ENCODE data around the gene RNU5D-1. TPM values are rescaled to one million over a fixed set of nuclear protein-coding genes. Genes with fewer than 3 reads are reported as not detected.

The RNU5D-1 gene
- total and polyA plus RNA-seq, 2 of the 13 experiments (the other 11 are each of a cell fraction or from before 2014, with no cell fraction given): 165 TPM; not detected in 1

DNA sequence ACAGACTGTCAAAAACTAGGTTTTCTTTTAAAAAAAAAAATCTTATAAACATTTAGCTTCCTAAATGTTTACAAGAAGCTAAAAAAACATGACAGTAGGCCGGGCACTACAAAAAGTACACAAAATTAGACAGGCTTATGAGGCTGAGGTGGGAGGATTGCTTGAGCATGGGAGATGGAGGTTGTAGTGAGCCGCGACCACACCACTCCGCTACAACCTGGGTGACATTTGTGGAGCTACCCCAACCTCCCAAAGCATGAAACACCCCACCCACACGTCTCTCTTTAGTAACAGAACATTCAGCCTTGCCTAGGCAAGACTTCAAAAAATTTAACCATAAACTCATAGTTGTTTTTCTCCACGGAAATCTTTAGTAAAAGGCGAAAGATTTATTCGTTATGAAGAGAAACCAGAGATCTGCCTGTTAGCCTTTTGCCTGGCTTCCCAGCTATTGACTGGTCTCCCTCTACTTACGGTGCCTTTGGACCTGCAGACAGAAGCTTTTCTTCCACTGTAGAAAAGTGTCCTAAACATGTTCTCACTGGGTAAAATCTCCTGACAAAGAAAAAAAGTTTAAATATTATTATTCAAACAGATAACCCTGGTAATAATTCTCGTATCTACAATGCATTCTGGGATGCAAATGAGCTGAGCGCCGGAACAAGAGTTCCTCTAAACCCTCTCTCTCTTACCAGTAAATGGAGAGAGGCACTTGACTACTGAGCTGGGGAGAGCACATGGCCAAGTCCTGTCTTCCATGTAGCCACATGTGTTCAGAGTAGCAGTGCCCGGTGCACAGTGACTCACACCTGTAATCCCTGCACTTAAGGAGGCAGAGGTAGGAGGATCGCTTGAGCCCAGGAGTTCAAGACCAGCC, 9.2 kb downstream of the RNU5D-1 start (continued):
- no peak for TF ChIP-seq KLF12 (CRISPR knock-in tag; IDR thresholded peaks at IDR 0.05; ENCODE audit: borderline replicate concordance)
- TF ChIP-seq, protein P1, sequence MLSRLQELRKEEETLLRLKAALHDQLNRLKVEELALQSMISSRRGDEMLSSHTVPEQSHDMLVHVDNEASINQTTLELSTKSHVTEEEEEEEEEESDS (CRISPR knock-in tag; IDR thresholded peaks at IDR 0.05; ENCODE audit: borderline replicate concordance): peak; percentile 100
- no peak for TF ChIP-seq CEBPB (IDR thresholded peaks at IDR 0.05; ENCODE audit: borderline replicate concordance, low read depth, low read length)
- no peak for TF ChIP-seq ZNF280B (CRISPR knock-in tag; IDR thresholded peaks at IDR 0.05; ENCODE audit: borderline replicate concordance)
- 0 out of 2 replicates have a peak, but pooled peaks have one; percentile 37 for TF ChIP-seq TERF1 (CRISPR knock-in tag; IDR thresholded peaks at IDR 0.05)
- TF ChIP-seq, protein P2, sequence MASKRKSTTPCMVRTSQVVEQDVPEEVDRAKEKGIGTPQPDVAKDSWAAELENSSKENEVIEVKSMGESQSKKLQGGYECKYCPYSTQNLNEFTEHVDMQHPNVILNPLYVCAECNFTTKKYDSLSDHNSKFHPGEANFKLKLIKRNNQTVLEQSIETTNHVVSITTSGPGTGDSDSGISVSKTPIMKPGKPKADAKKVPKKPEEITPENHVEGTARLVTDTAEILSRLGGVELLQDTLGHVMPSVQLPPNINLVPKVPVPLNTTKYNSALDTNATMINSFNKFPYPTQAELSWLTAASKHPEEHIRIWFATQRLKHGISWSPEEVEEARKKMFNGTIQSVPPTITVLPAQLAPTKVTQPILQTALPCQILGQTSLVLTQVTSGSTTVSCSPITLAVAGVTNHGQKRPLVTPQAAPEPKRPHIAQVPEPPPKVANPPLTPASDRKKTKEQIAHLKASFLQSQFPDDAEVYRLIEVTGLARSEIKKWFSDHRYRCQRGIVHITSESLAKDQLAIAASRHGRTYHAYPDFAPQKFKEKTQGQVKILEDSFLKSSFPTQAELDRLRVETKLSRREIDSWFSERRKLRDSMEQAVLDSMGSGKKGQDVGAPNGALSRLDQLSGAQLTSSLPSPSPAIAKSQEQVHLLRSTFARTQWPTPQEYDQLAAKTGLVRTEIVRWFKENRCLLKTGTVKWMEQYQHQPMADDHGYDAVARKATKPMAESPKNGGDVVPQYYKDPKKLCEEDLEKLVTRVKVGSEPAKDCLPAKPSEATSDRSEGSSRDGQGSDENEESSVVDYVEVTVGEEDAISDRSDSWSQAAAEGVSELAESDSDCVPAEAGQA (IDR thresholded peaks at IDR 0.05; ENCODE audit: low read depth): no peak
- TF ChIP-seq, protein P2 (CRISPR knock-in tag; IDR thresholded peaks at IDR 0.05; ENCODE audit: borderline replicate concordance): no peak
- peak; percentile 83 for TF ChIP-seq NCOA2 (CRISPR knock-in tag; IDR thresholded peaks at IDR 0.05)
- no peak for TF ChIP-seq SYNCRIP (IDR thresholded peaks at IDR 0.05; ENCODE audit: insufficient read depth, low read depth, low read length)
- peak; percentile 54 for TF ChIP-seq ZSCAN21 (CRISPR knock-in tag; IDR thresholded peaks at IDR 0.05; ENCODE audit: borderline replicate concordance)
- no peak for TF ChIP-seq HIC2 (CRISPR knock-in tag; IDR thresholded peaks at IDR 0.05; ENCODE audit: low read depth)
- TF ChIP-seq HNRNPUL1 (IDR thresholded peaks at IDR 0.05; ENCODE audit: low read depth, low read length): no peak
- TF ChIP-seq IRF1 (CRISPR knock-in tag; IDR thresholded peaks at IDR 0.05; ENCODE audit: low read depth): no peak
- TF ChIP-seq ZFP41 (CRISPR knock-in tag; IDR thresholded peaks at IDR 0.05; ENCODE audit: borderline replicate concordance): 0 out of 2 replicates have a peak, but pooled peaks have one; percentile 42

Measured in HepG2 (cell line).